Activated CD4-positive, CD25-positive, alpha-beta regulatory T cell treated with anti-CD3 and anti-CD28 coated beads, Interleukin-2, amount 50 U/mL, for 16 hours (primary cell): ENCODE data around the gene UNC13C.

Source experiments
- DNase-seq: peaks from one replicate; pipeline ENCODE4 v3.0.0-alpha.2; 2020; ENCODE audit warnings: low read depth, low spot score

Gene UNC13C

DNA sequence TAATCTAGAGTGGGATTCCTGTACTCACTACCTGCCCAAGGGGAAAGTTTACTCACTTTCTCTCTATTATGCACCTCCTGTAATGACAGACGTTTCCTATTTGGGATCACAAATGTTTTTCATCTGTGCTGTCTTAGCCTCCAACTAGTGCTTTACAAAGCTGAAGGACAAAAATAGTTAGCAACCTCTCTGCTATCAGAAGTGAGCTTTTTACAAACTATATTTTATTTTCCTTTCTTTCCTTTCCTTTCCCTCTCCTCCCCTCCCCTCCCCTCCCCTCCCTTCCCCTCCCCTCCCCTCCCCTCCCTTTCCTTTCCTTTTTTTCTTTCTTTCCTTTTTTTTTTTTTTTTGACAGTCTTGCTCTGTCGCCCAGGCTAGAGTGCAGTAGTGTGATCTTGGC is 130.8 kb downstream of the UNC13C start:
- DNase-seq, result no peak

DNA sequence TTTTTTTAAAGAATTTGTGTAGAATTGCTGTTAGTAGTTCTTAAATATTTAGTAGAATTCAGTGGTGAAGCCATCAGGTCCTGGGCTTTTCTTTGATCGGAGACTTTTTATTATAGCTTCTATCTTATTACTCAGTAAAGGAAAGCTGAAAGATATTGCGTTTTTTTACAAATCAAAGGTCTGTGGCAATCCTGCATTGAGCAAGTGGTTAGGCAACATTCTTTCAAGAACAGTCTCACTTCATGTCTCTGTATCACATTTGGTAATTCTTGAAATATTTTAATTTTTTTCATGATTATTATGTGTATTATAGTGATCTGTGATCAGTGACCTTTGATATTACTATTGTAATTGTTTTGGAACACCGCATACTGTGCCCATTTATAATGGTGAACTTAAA is 140.8 kb downstream of the UNC13C start:
- DNase-seq, result no peak

DNA sequence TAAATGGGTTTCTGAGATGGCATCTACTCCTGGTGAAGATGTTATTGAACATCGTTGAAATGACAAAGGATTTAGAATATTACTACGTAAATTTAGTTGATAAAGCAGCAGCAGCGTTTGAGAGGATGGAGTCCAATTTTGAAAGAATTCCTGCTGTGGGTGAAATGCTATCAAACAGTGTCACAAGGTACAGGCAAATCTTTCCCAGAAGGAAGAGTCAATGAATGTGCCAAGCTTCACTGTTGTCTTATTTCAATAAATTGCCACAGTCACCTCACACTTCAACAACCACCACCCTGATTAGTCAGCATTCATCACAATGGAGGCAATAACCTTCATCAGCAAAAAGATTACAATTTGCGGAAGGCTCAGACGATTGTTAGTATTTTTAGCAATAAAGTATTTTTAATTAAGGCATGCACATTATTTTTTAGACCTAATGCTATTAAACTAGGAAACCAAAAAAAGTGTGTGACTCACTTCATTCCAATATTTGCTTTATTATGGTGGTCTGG is 142.8 kb downstream of the UNC13C start:
- no peak for DNase-seq

DNA sequence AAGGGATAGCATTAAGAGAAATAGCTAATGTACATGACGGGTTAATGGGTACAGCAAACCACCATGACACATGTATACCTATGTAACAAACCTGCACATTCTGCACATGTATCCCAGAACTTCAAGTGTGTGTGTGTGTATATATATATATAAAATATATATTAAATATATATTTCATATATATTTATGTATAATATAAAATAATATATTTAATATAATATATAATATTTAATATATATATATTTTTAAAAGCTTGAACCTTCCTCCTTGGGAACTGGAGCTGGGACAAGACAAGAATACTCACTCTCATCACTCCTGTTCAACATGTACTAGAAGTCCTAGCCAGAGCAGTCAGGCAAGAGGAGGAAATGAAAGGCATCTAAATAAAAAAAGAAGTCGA is 149.3 kb downstream of the UNC13C start:
- DNase-seq, result no peak

DNA sequence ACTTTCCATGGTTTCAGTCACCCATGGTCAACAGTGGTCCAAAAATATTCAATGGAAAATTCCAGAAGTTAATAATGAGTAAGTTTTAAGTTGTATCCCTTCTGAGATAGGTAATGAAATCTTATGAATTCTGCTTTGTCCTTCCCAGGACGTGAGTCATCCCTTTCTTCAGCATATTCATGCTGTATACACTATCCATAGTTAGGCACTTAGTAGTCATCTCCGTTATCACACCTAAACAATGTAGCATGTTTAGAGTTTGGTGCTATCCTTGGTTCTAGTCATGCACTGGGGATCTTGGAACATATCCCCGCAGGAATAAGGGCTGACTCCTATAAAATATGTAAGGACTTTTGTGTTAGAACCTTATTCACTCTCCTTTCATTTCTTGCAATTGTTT is 153.2 kb downstream of the UNC13C start:
- DNase-seq, result no peak

DNA sequence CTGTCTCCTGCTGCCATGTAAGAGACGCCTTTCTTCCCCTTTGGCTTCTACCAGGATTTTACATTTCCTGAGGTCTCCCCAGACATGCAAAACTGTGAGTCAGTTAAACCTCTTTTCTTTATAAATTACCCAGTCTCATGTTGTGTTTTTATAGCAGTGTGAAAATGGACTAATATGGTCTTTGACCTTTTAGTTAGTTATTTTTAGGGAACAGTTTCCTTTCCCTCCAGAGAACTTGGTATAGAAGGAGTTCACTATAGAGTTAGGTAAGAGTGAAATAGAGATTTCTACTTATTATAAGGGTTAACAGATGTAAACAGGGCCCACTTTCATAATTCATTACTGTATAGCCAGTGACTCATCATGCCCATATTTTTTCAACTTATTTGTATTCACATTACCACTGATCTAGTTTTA is 170.9 kb downstream of the UNC13C start:
- DNase-seq, result no peak

DNA sequence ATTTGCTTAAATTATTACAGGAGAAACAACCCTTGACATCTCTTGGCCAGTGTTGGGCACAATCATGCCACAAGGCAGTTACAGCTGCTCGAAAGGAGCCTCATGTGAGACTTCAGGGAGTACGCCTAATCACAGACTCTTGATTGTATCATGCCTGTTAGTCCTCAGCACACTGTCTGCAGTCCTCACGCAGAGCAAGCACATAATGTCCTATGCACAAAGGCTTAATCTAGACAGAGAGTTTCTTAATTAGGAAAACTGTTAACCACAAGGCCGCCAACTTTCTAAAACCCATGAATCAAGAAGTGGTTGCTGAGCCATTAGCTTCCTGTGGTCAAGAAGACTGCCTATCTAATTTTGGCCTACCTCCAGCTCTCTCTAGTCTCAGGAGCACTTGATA is 172.0 kb downstream of the UNC13C start:
- DNase-seq, result no peak

DNA sequence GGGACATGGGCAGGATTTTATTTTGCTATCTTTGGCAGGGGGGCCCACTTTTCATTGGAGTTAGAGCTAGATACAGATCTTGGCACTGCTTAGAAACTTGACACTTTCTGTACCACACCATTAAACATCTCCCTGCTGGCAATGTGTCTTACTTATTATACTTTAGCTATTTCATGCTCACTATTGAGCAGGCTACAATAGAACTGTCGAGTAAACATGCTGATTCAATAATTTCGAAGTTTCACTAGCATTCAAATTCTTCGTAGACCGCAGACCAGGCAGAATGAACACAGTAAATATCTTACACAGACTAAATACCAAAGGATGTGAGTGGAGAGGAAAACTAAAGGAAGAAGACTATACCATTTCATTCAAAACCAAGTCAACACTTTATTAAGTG is 180.8 kb downstream of the UNC13C start:
- no peak for DNase-seq

DNA sequence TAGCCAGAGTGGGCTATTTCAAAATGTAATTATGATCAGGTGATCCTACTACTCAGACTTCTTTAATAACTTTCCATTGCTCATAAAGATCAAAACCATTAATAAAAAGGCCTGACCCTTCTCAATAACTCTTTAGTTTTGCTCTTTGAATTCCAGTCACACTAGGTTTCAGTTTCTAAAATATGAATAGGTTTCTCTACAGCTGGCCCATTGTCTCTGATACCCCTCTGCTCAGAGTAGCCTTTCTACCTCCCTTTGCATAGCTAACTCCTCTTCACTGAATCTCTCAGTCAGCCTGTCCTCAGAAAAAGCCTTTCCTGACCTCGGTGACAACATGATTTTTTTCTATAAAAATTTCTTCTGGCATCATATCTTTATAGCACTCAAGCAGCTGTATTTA is 209.1 kb downstream of the UNC13C start:
- no peak for DNase-seq

DNA sequence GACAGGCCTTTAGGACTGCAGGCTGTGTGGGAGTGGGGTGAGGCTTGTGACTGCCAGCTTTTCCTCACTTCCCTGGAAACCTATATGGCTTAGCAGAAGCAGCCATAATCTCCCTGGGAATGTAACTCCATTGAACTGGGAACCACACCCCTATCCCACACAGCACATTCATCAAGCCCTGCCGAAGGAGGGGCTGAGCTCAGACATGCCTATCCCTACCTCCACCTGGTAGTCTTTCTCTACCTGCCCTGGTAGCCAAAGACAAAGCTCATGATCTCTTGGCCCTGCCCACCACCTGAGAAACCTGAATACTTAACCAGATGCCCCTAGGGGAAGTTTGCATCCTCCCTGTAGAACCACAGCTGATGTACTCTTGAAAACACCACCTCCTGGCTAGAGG is 219.8 kb downstream of the UNC13C start:
- no peak for DNase-seq

DNA sequence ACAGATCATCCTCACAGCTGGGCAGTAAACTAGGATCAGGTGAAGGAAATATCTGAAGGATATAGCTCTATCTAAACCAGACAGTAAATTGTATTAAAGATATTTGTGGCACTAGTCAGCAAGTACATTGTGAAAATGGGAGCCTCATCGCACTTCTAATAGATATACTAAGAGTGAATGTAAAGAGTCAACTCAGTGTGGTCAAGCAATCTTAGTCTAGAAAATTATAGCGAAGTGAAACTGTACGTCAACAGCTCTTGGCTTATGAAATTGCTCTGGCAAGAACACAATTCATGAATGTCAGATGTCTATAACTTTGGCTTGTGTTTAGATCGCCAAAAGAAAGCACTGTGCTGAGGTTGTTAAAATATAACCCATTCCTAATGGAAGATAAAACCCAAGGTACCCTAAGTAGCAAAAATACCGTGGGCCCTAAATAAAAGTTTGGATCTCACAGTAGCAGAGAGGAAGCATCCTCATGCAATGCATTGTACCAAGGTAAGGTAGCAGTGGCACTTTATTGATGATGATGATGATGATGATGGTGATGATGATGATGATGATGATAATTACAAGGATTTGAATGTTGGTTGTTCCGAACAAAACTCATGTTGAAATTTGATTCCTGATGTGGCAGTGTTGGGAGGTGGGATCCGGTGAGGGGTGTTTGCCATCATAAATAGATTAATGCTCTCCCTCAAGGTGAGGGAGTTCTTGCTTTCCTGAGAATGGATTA is 228.5 kb downstream of the UNC13C start:
- DNase-seq, result no peak

DNA sequence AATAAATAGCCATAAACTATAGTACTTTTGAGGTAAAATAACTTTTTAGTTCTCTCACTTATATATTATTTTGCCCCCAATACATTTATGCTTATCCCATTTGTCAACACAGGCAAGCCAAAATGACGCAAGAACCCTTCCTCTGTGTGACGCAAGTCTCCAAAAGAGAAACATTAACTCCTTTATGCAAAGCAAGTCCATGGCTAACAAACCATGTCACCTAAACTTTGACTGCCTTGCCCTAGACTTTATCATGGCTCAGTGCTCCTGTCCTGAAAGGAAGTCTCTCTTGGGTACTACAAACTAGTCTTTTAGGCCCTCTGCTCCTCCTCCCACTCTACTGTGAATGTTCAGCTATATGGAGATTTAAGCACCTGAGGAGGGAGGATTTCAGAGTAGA is 230.5 kb downstream of the UNC13C start:
- no peak for DNase-seq

DNA sequence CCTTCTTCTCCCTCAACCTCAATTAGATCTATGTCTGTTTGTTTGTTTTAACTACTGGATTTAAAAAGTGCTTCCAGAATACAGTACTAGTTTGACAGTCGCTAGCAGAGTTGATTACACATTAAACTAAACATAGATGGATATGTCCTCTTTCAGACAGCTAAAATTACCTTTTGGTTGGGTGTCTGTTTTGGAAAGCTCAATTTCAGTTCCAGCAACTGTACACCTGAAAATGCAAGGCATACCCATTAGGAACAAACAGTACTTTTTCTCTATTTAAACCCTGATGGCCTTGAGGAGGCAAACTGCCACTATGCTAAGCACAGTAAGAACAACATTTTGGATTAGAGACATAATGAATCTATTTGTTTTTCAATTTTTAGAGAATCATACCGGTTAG is 234.4 kb downstream of the UNC13C start:
- DNase-seq, result no peak

DNA sequence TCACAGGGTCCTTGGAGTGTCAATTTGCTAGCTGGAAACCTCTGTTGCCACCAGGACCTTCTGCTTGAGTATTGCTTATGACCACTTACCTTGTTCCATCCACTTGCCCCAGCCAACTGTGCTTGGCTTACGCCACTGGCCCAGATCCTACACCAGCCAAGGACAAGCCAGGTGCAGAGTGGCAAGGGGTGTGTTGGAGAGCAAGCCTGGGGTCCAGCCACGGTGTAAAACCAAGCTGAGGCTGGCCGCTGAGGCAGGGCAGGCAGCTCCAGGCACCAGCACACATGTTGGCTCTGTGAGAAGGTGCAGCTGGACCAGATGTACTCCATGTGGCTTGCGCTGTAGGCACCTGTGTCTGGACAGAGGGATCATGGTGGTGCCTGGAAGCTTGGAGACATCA is 248.2 kb downstream of the UNC13C start:
- DNase-seq, result no peak

DNA sequence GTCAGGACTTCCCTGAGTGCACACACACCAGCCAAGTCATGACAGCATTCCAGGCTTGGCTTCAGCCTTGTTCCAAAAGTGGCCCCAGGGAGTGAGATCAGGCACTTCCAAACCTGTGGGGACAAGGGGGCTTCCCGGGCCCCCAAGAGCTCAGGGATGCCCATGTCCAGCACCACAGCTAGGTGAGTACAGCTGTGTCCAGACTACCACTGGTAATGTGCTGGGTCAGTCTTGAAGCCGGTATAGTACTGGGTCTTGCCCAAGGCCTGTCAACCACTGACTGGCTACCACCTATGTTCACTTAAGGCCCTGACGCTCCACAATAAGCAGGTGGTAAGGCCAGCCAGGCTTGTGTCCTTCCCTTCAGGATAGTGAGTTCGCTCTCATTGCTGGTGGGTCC is 249.3 kb downstream of the UNC13C start:
- DNase-seq, result no peak

DNA sequence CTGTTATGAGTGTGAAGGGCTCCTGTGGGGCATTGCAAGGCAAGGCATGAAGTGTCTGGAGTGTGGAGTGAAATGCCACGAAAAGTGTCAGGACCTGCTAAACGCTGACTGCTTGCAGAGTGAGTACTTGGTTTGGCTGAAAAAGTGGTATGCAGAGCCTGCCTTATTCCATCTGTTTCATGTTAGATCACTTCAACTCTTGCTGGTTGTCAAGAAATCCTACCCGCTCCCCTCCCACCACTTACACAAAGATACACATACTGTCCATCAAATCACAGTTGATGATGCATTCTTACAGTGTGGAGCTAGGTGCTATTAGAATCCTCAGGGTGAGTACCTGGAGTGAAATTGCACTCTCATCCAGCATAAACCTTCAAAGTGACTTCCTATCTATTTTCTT is 272.1 kb downstream of the UNC13C start:
- no peak for DNase-seq

DNA sequence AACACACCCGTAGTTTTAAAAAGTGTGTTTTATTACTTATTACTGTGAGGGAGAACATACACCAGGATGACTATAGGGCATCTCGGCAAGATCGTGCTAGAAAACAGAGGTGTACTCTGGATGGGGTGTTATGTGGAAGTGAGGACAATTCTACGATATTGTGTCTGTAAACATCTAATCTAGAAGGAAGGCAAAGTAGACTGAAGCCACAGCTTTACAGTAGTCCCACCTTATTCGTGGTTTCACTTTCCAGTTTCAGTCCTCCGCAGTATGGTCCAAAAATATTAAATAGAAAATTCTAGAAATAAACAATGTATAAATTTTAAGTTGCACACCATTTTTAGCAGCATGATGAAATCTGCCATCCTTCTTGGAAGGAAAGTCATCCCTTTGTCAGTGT is 277.9 kb downstream of the UNC13C start:
- DNase-seq, result no peak

DNA sequence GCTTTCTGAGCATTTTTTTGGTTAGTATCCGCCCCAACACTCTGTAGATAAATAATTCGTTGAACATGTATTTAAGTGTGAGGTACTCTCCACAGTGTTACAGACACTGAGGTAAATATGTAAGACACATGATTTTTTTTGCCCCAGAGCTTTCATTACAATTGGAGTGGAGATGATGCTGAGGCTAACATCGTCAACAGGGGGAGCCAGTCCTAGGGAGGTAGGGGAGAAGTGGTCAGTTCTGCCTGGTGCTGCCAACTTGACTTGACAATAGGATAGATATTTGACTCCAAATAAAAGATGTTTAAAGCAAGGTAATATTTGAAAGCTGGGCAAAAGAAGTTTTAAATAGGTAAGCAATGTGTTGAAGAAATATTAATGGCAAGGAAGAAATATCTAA is 295.7 kb downstream of the UNC13C start:
- no peak for DNase-seq

DNA sequence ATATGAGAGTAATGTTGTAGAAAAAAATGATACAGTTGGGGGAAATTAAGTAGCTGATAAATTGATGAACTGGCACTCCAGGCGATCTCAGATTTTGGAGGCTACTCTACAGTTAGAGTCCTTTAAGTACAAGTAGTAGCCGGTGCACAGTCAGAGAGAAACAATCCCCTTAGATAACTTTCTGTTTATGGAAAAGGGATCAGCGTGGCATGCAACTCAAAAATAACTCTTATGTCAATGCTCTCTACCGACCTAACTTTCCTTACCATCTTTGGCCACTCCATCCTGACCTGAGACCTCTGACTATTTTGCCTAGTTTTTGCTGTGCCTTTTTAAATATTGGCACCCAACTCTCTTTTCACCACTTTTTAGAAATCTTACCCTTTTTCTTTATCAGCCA is 299.6 kb downstream of the UNC13C start:
- DNase-seq, result no peak

DNA sequence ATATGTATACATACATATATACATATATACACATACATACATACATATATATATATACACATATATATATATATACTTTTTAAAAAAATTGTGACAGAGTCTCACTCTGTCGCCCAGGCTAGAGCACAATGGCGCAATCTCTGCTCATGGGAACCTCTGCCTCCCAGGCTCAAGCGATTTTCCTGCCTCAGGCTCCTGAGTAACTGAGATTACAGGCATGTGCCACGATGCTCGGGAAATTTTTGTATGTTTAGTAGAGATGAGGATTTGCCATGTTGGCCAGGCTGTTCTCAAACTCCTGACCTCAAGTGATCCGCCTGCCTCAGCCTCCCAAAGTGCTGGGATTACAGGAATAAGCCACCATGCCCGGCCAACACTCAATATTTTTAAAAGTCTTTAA is 302.5 kb downstream of the UNC13C start:
- DNase-seq, result no peak

DNA sequence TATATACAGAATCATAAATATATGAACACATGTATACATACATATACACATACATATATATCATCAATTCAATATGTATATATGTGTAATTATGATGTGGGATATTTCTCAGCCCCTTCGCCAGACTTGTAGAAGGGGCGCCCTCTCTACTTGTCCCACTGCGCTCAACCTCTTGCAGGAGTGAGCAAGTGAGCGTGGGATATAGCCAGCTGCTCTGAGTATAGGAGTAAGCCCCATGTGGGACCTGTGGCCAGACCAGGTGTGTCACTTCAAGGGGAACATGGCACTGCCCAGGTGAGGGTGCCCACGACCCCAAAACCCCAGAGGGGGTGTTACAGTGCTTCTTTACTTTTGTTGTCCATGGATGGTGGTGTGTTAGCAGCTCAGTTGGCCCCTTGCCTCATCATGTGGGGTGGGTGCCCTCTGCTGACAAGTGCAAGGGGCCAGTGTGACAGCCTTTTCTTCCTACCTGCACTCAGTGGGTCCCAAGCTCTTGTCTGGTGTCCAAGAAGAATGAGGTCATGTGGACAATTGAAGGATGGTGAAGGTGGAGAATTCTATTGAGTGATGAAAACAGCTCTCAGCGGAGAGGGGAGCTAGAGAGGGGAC is 304.1 kb downstream of the UNC13C start:
- no peak for DNase-seq

DNA sequence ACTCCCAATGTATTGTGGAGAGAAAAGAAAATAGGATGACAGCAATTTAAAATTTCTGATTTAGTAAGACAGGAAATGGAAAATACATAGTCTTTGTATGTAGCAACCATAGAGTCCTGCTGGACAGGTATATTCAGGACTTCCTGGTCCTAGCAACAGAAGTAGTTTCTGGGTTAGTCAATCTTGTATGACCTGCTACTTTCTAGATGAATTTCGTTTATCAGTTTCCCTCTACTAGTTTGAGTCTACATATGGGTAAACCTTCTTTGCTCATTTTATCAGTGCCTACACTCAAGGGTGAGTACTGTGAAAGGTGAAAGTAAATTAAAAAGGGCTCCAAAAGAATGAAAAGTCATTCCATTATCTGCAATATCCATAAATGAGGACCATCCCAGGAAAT is 309.8 kb downstream of the UNC13C start:
- no peak for DNase-seq

DNA sequence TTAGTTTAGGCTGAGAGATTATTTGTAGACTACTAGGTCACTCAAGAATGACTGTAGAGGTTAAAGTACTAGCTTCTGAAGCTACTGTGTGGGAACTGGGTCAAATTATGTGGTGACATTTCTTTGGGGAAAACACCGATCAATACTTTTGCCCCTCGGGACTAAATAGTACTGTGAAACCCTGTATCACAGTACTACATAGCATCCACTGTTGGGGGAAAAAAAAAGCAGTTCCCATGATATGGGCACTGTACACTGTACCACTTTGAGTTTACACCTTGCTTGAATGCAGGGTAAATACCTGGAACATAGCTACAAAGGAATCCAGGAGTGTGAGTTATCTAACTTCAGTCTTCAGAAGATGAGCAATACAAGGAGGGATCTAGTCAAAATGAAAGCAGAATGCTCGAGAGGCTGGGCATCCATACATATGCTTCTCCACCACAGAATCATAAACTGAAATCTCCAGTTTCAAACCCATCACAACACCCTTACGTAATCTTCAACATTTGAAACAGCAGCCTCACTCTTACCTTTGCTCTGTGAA is 311.4 kb downstream of the UNC13C start:
- DNase-seq, result no peak
